GM23338 (cell line): ENCODE data around the gene EN2. TPM values are rescaled to one million over a fixed set of nuclear protein-coding genes. Genes with fewer than 3 reads are reported as not detected.

Experiments used
- ATAC-seq: fragments of 200-7000 bp; cut with Tn5 transposase; 3 replicates; pipeline ENCODE4 v1.9.1; 2020
- DNase-seq: peaks from one replicate; pipeline ENCODE4 v3.0.0-alpha.2; 2015; ENCODE audit warnings: low spot score
- H2AFZ ChIP-seq: fragments of 200-600 bp; sonication (generic); 2 replicates; pipeline ENCODE4 v1.8.0; 2016; ENCODE audit warnings: antibody characterized with exemption, mild to moderate bottlenecking, moderate library complexity
- H3F3A ChIP-seq: fragments of 200-600 bp; sonication (generic); replicated peaks from 2 replicates; pipeline ENCODE4 v1.8.0; 2017; ENCODE audit warnings: antibody characterized with exemption, mixed run types, low read depth
- H3K27ac ChIP-seq: fragments of 200-600 bp; sonication (generic); 2 replicates; pipeline ENCODE4 v1.6.1; 2016; ENCODE audit warnings: low read depth
- H3K27me3 ChIP-seq: fragments of 200-600 bp; sonication (generic); 2 replicates; pipeline ENCODE4 v1.8.0; 2016; ENCODE audit warnings: mild to moderate bottlenecking, mixed run types, moderate library complexity; ENCODE audit not compliant: insufficient read depth
- H3K36me3 ChIP-seq: fragments of 200-600 bp; sonication (generic); 2 replicates; pipeline ENCODE4 v1.8.0; 2016; ENCODE audit warnings: mild to moderate bottlenecking; ENCODE audit not compliant: insufficient read depth
- H3K4me1 ChIP-seq: fragments of 200-600 bp; sonication (generic); 2 replicates; pipeline ENCODE4 v1.8.0; 2016; ENCODE audit warnings: mild to moderate bottlenecking, moderate library complexity; ENCODE audit not compliant: insufficient read depth
- H3K4me2 ChIP-seq: fragments of 200-600 bp; sonication (generic); 2 replicates; pipeline ENCODE4 v1.7.1; 2017; ENCODE audit warnings: mixed run types
- H3K4me3 ChIP-seq: fragments of 200-600 bp; sonication (generic); 2 replicates; pipeline ENCODE4 v1.6.1; 2016; ENCODE audit warnings: mixed run types
- H3K79me2 ChIP-seq: fragments of 200-600 bp; sonication (generic); replicated peaks from 2 replicates; pipeline ENCODE4 v1.8.0; 2017; ENCODE audit warnings: mild to moderate bottlenecking; ENCODE audit not compliant: insufficient read depth
- H3K9me2 ChIP-seq: fragments of 200-600 bp; sonication (generic); 2 replicates; pipeline ENCODE4 v1.8.0; 2017; ENCODE audit not compliant: insufficient read depth
- H4K20me1 ChIP-seq: fragments of 200-600 bp; sonication (generic); replicated peaks from 2 replicates; pipeline ENCODE4 v1.8.0; 2017; ENCODE audit warnings: mild to moderate bottlenecking; ENCODE audit not compliant: insufficient read depth
- H3K27ac Mint-ChIP-seq: 2 replicates; pipeline ENCODE4 v1.8.0; 2020; ENCODE audit warnings: inconsistent platforms, mild to moderate bottlenecking, moderate library complexity, mixed read lengths
- H3K27me3 Mint-ChIP-seq: 3 replicates; pipeline ENCODE4 v1.8.0; 2022; ENCODE audit warnings: low read depth, mild to moderate bottlenecking, moderate library complexity, mixed read lengths, inconsistent platforms; ENCODE audit not compliant: insufficient read depth, poor library complexity
- H3K36me3 Mint-ChIP-seq: 3 replicates; pipeline ENCODE4 v1.8.0; 2021; ENCODE audit warnings: low read depth, mild to moderate bottlenecking, inconsistent platforms, moderate library complexity, mixed read lengths
- H3K4me1 Mint-ChIP-seq: 3 replicates; pipeline ENCODE4 v1.8.0; 2020; ENCODE audit warnings: mild to moderate bottlenecking, inconsistent platforms, mixed read lengths
- H3K4me3 Mint-ChIP-seq: 3 replicates; pipeline ENCODE4 v1.8.0; 2021; ENCODE audit warnings: moderate library complexity, mild to moderate bottlenecking, inconsistent platforms, mixed read lengths
- H3K9me3 Mint-ChIP-seq: 3 replicates; pipeline ENCODE4 v1.8.0; 2020; ENCODE audit warnings: moderate library complexity, mild to moderate bottlenecking, inconsistent platforms, mixed read lengths
- CREB1 ChIP-seq: fragments of 250-450 bp; sonication (Bioruptor Pico); IDR thresholded peaks from 2 replicates; pipeline ENCODE4 v1.5.0; 2020; ENCODE audit warnings: low read depth, mild to moderate bottlenecking, moderate library complexity
- CTCF ChIP-seq, 2 experiments: fragments of 200-600 bp in 1 of 2; sonication (generic) in 1 of 2; conservative IDR thresholded peaks; 2 replicates each; pipeline versions ENCODE4 v1.5.1 to v1.6.1; 2016 to 2017; ENCODE audit warnings: antibody characterized with exemption in 2 of 2, low read depth in 2 of 2, mild to moderate bottlenecking in 2 of 2, moderate library complexity in 1 of 2
- EZH2 ChIP-seq: fragments of 200-600 bp; sonication (generic); IDR thresholded peaks from one replicate; pipeline ENCODE4 v1.8.0; 2017; ENCODE audit warnings: antibody characterized with exemption, mild to moderate bottlenecking, low read depth; ENCODE audit not compliant: unreplicated experiment
- EZH2phosphoT487 ChIP-seq: fragments of 200-600 bp; sonication (generic); IDR thresholded peaks from one replicate; pipeline ENCODE4 v1.8.1; 2018; ENCODE audit warnings: antibody characterized with exemption; ENCODE audit not compliant: unreplicated experiment
- JUNB ChIP-seq: IDR thresholded peaks from one replicate; pipeline ENCODE4 v1.6.1; 2016; ENCODE audit warnings: antibody characterized with exemption; ENCODE audit not compliant: unreplicated experiment
- NANOG ChIP-seq: IDR thresholded peaks from 2 replicates; pipeline ENCODE4 v1.6.1; 2016; ENCODE audit warnings: antibody characterized with exemption, borderline replicate concordance
- POLR2AphosphoS5 ChIP-seq: IDR thresholded peaks from 2 replicates; pipeline ENCODE4 v1.6.1; 2016; ENCODE audit warnings: antibody characterized with exemption, low read depth
- STAT1 ChIP-seq: IDR thresholded peaks from one replicate; pipeline ENCODE4 v1.6.1; 2016; ENCODE audit warnings: antibody characterized with exemption; ENCODE audit not compliant: unreplicated experiment
- ZNF114 ChIP-seq: fragments of 250-450 bp; sonication (Bioruptor Pico); IDR thresholded peaks from 2 replicates; pipeline ENCODE4 v1.5.0; 2020; ENCODE audit warnings: mild to moderate bottlenecking, moderate library complexity
- ZNF331 ChIP-seq: fragments of 250-450 bp; sonication (Bioruptor Pico); IDR thresholded peaks from 2 replicates; pipeline ENCODE4 v1.5.0; 2020; ENCODE audit warnings: low read depth, mild to moderate bottlenecking, moderate library complexity
- polyA plus RNA-seq: library from polyadenylated mRNA; unstranded; fragments of >200 nt; fragmentation: Nextera tagmentation; extraction: Ambion mirVana; gene quantifications from 2 replicates; pipeline ENCODE4 v1.2.1, GENCODE V29; 2016
- total RNA-seq: library from RNA; depleted of rRNA; stranded (reverse); fragments of >200 nt; shearing (Covaris generic); gene quantifications from 2 replicates; pipeline ENCODE4 v1.2.3, GENCODE V29; 2014
- TF ChIP-seq, protein P1 (sequence below): IDR thresholded peaks from 2 replicates; pipeline ENCODE4 v1.6.1; 2016; ENCODE audit warnings: antibody characterized with exemption
- TF ChIP-seq, protein P2 (sequence below): IDR thresholded peaks from one replicate; pipeline ENCODE4 v1.6.1; 2018; ENCODE audit warnings: antibody characterized with exemption; ENCODE audit not compliant: unreplicated experiment
- TF ChIP-seq, protein P3 (sequence below): fragments of 250-450 bp; sonication (Bioruptor Pico); IDR thresholded peaks from 2 replicates; pipeline ENCODE4 v1.5.0; 2020; ENCODE audit warnings: mild to moderate bottlenecking, moderate library complexity

The EN2 gene
- total and polyA plus RNA-seq, 2 experiments from 2014 or later, result not detected

- Histone ChIP-seq H3K36me3 (no peaks in the 10 kb centered on the region), H3K4me1 (no peaks in the 10 kb centered on the region), H3K4me2 (no peak overlapping the region), H3F3A (no peaks in the 10 kb centered on the region), H3K79me2 (no peaks in the 10 kb centered on the region), H3K27ac (no peak overlapping the region), H2AFZ (no peak overlapping the region), H4K20me1 (no peaks in the 10 kb centered on the region), H3K27me3 (no peaks in the 10 kb centered on the region), H3K4me3 (no peak overlapping the region), H3K9me2 (no peaks in the 10 kb centered on the region)
- Mint-ChIP-seq H3K9me3 (no peaks in the 10 kb centered on the region; the same call in 2 of the 3 replicates), H3K27ac (no peak overlapping the region), H3K4me1 (peaks cover 5% of the 10 kb centered on the region), H3K36me3 (no peaks in the 10 kb centered on the region), H3K27me3 (peaks cover 11% of the 10 kb centered on the region), H3K4me3 (no peak overlapping the region)
- TF ChIP-seq, protein P1, sequence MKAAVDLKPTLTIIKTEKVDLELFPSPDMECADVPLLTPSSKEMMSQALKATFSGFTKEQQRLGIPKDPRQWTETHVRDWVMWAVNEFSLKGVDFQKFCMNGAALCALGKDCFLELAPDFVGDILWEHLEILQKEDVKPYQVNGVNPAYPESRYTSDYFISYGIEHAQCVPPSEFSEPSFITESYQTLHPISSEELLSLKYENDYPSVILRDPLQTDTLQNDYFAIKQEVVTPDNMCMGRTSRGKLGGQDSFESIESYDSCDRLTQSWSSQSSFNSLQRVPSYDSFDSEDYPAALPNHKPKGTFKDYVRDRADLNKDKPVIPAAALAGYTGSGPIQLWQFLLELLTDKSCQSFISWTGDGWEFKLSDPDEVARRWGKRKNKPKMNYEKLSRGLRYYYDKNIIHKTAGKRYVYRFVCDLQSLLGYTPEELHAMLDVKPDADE, result no peak
- TF ChIP-seq NANOG, result no peak
- TF ChIP-seq CTCF (conservative IDR thresholded peaks at IDR 0.05; ENCODE audit: low read depth in 2 of 2), result no peak
- TF ChIP-seq, protein P2, sequence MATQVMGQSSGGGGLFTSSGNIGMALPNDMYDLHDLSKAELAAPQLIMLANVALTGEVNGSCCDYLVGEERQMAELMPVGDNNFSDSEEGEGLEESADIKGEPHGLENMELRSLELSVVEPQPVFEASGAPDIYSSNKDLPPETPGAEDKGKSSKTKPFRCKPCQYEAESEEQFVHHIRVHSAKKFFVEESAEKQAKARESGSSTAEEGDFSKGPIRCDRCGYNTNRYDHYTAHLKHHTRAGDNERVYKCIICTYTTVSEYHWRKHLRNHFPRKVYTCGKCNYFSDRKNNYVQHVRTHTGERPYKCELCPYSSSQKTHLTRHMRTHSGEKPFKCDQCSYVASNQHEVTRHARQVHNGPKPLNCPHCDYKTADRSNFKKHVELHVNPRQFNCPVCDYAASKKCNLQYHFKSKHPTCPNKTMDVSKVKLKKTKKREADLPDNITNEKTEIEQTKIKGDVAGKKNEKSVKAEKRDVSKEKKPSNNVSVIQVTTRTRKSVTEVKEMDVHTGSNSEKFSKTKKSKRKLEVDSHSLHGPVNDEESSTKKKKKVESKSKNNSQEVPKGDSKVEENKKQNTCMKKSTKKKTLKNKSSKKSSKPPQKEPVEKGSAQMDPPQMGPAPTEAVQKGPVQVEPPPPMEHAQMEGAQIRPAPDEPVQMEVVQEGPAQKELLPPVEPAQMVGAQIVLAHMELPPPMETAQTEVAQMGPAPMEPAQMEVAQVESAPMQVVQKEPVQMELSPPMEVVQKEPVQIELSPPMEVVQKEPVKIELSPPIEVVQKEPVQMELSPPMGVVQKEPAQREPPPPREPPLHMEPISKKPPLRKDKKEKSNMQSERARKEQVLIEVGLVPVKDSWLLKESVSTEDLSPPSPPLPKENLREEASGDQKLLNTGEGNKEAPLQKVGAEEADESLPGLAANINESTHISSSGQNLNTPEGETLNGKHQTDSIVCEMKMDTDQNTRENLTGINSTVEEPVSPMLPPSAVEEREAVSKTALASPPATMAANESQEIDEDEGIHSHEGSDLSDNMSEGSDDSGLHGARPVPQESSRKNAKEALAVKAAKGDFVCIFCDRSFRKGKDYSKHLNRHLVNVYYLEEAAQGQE, result no peak
- TF ChIP-seq, protein P3, sequence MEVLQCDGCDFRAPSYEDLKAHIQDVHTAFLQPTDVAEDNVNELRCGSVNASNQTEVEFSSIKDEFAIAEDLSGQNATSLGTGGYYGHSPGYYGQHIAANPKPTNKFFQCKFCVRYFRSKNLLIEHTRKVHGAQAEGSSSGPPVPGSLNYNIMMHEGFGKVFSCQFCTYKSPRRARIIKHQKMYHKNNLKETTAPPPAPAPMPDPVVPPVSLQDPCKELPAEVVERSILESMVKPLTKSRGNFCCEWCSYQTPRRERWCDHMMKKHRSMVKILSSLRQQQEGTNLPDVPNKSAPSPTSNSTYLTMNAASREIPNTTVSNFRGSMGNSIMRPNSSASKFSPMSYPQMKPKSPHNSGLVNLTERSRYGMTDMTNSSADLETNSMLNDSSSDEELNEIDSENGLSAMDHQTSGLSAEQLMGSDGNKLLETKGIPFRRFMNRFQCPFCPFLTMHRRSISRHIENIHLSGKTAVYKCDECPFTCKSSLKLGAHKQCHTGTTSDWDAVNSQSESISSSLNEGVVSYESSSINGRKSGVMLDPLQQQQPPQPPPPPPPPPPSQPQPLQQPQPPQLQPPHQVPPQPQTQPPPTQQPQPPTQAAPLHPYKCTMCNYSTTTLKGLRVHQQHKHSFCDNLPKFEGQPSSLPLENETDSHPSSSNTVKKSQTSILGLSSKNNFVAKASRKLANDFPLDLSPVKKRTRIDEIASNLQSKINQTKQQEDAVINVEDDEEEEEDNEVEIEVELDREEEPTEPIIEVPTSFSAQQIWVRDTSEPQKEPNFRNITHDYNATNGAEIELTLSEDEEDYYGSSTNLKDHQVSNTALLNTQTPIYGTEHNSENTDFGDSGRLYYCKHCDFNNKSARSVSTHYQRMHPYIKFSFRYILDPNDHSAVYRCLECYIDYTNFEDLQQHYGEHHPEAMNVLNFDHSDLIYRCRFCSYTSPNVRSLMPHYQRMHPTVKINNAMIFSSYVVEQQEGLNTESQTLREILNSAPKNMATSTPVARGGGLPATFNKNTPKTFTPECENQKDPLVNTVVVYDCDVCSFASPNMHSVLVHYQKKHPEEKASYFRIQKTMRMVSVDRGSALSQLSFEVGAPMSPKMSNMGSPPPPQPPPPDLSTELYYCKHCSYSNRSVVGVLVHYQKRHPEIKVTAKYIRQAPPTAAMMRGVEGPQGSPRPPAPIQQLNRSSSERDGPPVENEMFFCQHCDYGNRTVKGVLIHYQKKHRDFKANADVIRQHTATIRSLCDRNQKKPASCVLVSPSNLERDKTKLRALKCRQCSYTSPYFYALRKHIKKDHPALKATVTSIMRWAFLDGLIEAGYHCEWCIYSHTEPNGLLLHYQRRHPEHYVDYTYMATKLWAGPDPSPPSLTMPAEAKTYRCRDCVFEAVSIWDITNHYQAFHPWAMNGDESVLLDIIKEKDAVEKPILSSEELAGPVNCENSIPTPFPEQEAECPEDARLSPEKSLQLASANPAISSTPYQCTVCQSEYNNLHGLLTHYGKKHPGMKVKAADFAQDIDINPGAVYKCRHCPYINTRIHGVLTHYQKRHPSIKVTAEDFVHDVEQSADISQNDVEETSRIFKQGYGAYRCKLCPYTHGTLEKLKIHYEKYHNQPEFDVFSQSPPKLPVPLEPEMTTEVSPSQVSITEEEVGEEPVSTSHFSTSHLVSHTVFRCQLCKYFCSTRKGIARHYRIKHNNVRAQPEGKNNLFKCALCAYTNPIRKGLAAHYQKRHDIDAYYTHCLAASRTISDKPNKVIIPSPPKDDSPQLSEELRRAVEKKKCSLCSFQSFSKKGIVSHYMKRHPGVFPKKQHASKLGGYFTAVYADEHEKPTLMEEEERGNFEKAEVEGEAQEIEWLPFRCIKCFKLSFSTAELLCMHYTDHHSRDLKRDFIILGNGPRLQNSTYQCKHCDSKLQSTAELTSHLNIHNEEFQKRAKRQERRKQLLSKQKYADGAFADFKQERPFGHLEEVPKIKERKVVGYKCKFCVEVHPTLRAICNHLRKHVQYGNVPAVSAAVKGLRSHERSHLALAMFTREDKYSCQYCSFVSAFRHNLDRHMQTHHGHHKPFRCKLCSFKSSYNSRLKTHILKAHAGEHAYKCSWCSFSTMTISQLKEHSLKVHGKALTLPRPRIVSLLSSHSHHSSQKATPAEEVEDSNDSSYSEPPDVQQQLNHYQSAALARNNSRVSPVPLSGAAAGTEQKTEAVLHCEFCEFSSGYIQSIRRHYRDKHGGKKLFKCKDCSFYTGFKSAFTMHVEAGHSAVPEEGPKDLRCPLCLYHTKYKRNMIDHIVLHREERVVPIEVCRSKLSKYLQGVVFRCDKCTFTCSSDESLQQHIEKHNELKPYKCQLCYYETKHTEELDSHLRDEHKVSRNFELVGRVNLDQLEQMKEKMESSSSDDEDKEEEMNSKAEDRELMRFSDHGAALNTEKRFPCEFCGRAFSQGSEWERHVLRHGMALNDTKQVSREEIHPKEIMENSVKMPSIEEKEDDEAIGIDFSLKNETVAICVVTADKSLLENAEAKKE (CRISPR knock-in tag), result no peak
- TF ChIP-seq JUNB, result no peak
- TF ChIP-seq STAT1, result no peak
- no peak for TF ChIP-seq EZH2phosphoT487
- TF ChIP-seq POLR2AphosphoS5, result no peak
- TF ChIP-seq EZH2, result no peak
- TF ChIP-seq ZNF331 (CRISPR knock-in tag), result no peak
- no peak for TF ChIP-seq CREB1 (CRISPR knock-in tag)
- no peak for TF ChIP-seq ZNF114 (CRISPR knock-in tag)
- DNase-seq (no peak), ATAC-seq (no peak)
Observed at GRCh38 chr7:155422151-155422550, 35.8 kb upstream of the EN2 start.
